ENCODE results near the gene KDSR. TPM values are rescaled to one million over a fixed set of nuclear protein-coding genes. Genes with fewer than 3 reads are reported as not detected.

KDSR gene
- total RNA-seq, 2 experiments from 2014 or later: 38.2 to 38.4 TPM

GRCh38 chr18:63302636-63303405 lies 64.2 kb downstream of the KDSR start:
- H3K4me1 Mint-ChIP-seq (ENCODE audit: low read depth): peaks cover 94% of the 10 kb centered on the region
- peak; percentile 26 for ATAC-seq
- peak overlapping the region; percentile 55 for H3K4me3 Mint-ChIP-seq
- no peaks in the 10 kb centered on the region for H3K27me3 Mint-ChIP-seq (ENCODE audit: low read depth)
- H3K36me3 Mint-ChIP-seq (ENCODE audit: low read depth): peaks cover 89% of the 10 kb centered on the region
- POLR2A ChIA-PET: interaction anchor here (0.6 to 1.8 kb wide), 5 partner anchors 10 to 142 kb away, joined by 3 to 5 read pairs (median 4); no protein-coding TSS in a partner anchor
- H3K27ac Mint-ChIP-seq: peak overlapping the region; percentile 84
- H3K9me3 Mint-ChIP-seq (ENCODE audit: insufficient read depth): no peaks in the 10 kb centered on the region
- DNase-seq: no peak
- CTCF ChIA-PET: interaction anchor here (0.9 to 8.7 kb wide), 4 partner anchors 10 to 99 kb away, joined by 4 to 84 read pairs (median 7); partner anchors contain the start of gene BCL2

- DNase-seq (no peak), ATAC-seq (no peak)
- Mint-ChIP-seq H3K4me3 (peak overlapping the region; percentile 55), H3K27ac (peak overlapping the region; percentile 84), H3K9me3 (ENCODE audit: insufficient read depth) (no peaks in the 10 kb centered on the region), H3K27me3 (ENCODE audit: low read depth) (no peaks in the 10 kb centered on the region), H3K36me3 (ENCODE audit: low read depth) (peaks cover 89% of the 10 kb centered on the region), H3K4me1 (ENCODE audit: low read depth) (peaks cover 94% of the 10 kb centered on the region)
- CTCF ChIA-PET: interaction anchor here (0.9 to 8.7 kb wide), 5 partner anchors 10 to 148 kb away, joined by 4 to 84 read pairs (median 6); partner anchors contain the start of gene BCL2
- POLR2A ChIA-PET: interaction anchor here (1.0 to 1.8 kb wide), 4 partner anchors 10 to 141 kb away, joined by 3 to 5 read pairs (median 4); no protein-coding TSS in a partner anchor
These were observed 64.8 kb downstream of the KDSR start for GRCh38 chr18:63302220-63302619.

- no peaks in the 10 kb centered on the region for H3K9me3 Mint-ChIP-seq (ENCODE audit: insufficient read depth)
- ChIA-PET CTCF (interaction anchor here (0.6 to 8.7 kb wide), 6 partner anchors 13 to 147 kb away, joined by 3 to 84 read pairs (median 4); partner anchors contain the start of gene BCL2), POLR2A (interaction anchor here (0.9 to 4.2 kb wide), 5 partner anchors 9 to 140 kb away, joined by 3 to 21 read pairs (median 5); no protein-coding TSS in a partner anchor)
- ATAC-seq (no peak), DNase-seq (no peak)
- no peaks in the 10 kb centered on the region for H3K27me3 Mint-ChIP-seq (ENCODE audit: low read depth)
- H3K4me1 Mint-ChIP-seq (ENCODE audit: low read depth): peaks cover 88% of the 10 kb centered on the region
- H3K4me3 Mint-ChIP-seq: peak overlapping the region; percentile 55
- peaks cover 85% of the 10 kb centered on the region for H3K36me3 Mint-ChIP-seq (ENCODE audit: low read depth)
- peak overlapping the region; percentile 78 for H3K27ac Mint-ChIP-seq
These were observed 65.6 kb downstream of the KDSR start for GRCh38 chr18:63301434-63301833.

- DNase-seq (peak; percentile 70), ATAC-seq (peak; percentile 67)
- POLR2A ChIA-PET: interaction anchor here (0.7 to 4.2 kb wide), 7 partner anchors 15 to 138 kb away, joined by 3 to 24 read pairs (median 4); partner anchors contain the start of gene BCL2
- H3K27ac Mint-ChIP-seq: peak overlapping the region; percentile 86
- H3K4me3 Mint-ChIP-seq: peak overlapping the region; percentile 62
- peaks cover 90% of the 10 kb centered on the region for H3K36me3 Mint-ChIP-seq (ENCODE audit: low read depth)
- no peaks in the 10 kb centered on the region for H3K9me3 Mint-ChIP-seq (ENCODE audit: insufficient read depth)
- CTCF ChIA-PET: interaction anchor here (0.7 to 8.7 kb wide), 7 partner anchors 7 to 92 kb away, joined by 3 to 84 read pairs (median 4); partner anchors contain the start of gene BCL2
- H3K27me3 Mint-ChIP-seq (ENCODE audit: low read depth): no peaks in the 10 kb centered on the region
- peaks cover 89% of the 10 kb centered on the region for H3K4me1 Mint-ChIP-seq (ENCODE audit: low read depth)
These were observed 66.9 kb downstream of the KDSR start for GRCh38 chr18:63299837-63300745.

GRCh38 chr18:63298400-63299365 lies 68.3 kb downstream of the KDSR start:
- CTCF ChIA-PET: interaction anchor here (0.7 to 2.0 kb wide), 12 partner anchors 9 to 282 kb away, joined by 3 to 18 read pairs (median 5); partner anchors contain the start of gene BCL2
- no peaks in the 10 kb centered on the region for H3K27me3 Mint-ChIP-seq (ENCODE audit: low read depth)
- H3K36me3 Mint-ChIP-seq (ENCODE audit: low read depth): peaks cover 87% of the 10 kb centered on the region
- H3K9me3 Mint-ChIP-seq (ENCODE audit: insufficient read depth): no peaks in the 10 kb centered on the region
- H3K4me3 Mint-ChIP-seq: peak overlapping the region; percentile 62
- DNase-seq (peak; percentile 67), ATAC-seq (peak; percentile 55)
- H3K4me1 Mint-ChIP-seq (ENCODE audit: low read depth): peaks cover 84% of the 10 kb centered on the region
- POLR2A ChIA-PET: interaction anchor here (1.1 to 4.2 kb wide), 5 partner anchors 16 to 117 kb away, joined by 3 to 24 read pairs (median 5); partner anchors contain the start of gene BCL2
- peak overlapping the region; percentile 86 for H3K27ac Mint-ChIP-seq

GRCh38 chr18:63297687-63298399 lies 69.2 kb downstream of the KDSR start:
- Mint-ChIP-seq H3K4me3 (no peak overlapping the region), H3K27ac (no peak overlapping the region), H3K36me3 (ENCODE audit: low read depth) (peaks cover 90% of the 10 kb centered on the region), H3K4me1 (ENCODE audit: low read depth) (peaks cover 85% of the 10 kb centered on the region), H3K9me3 (ENCODE audit: insufficient read depth) (no peaks in the 10 kb centered on the region), H3K27me3 (ENCODE audit: low read depth) (no peaks in the 10 kb centered on the region)
- ATAC-seq: no peak
- CTCF ChIA-PET: interaction anchor here (0.7 to 2.0 kb wide), 9 partner anchors 9 to 281 kb away, joined by 3 to 18 read pairs (median 5); partner anchors contain the start of gene BCL2
- DNase-seq: no peak
- POLR2A ChIA-PET: interaction anchor here (1.1 to 4.2 kb wide), 4 partner anchors 17 to 116 kb away, joined by 3 to 24 read pairs (median 13); partner anchors contain the start of gene BCL2

- CTCF ChIA-PET: interaction anchor here (0.5 to 1.4 kb wide), 3 partner anchors 20 to 26 kb away, joined by 4 to 5 read pairs (median 4); partner anchors contain the start of gene BCL2
- no peak for ATAC-seq
- H3K4me3 Mint-ChIP-seq: no peak overlapping the region
- peaks cover 79% of the 10 kb centered on the region for H3K4me1 Mint-ChIP-seq (ENCODE audit: low read depth)
- POLR2A ChIA-PET: interaction anchor here (1.8 kb wide), 1 partner anchor 21 kb away, joined by 7 read pairs; no protein-coding TSS in a partner anchor
- no peaks in the 10 kb centered on the region for H3K9me3 Mint-ChIP-seq (ENCODE audit: insufficient read depth)
- no peaks in the 10 kb centered on the region for H3K27me3 Mint-ChIP-seq (ENCODE audit: low read depth)
- peak overlapping the region; percentile 27 for H3K27ac Mint-ChIP-seq
- DNase-seq: no peak
- H3K36me3 Mint-ChIP-seq (ENCODE audit: low read depth): peaks cover 74% of the 10 kb centered on the region
These were observed 73.1 kb downstream of the KDSR start for GRCh38 chr18:63293935-63294334.

GRCh38 chr18:63292831-63293683 lies 73.9 kb downstream of the KDSR start:
- peaks cover 66% of the 10 kb centered on the region for H3K36me3 Mint-ChIP-seq (ENCODE audit: low read depth)
- DNase-seq (peak; percentile 59), ATAC-seq (peak; percentile 51)
- peak overlapping the region; percentile 72 for H3K27ac Mint-ChIP-seq
- peak overlapping the region; percentile 34 for H3K4me3 Mint-ChIP-seq
- no peaks in the 10 kb centered on the region for H3K9me3 Mint-ChIP-seq (ENCODE audit: insufficient read depth)
- ChIA-PET CTCF (interaction anchor here (0.7 to 1.5 kb wide), 5 partner anchors 15 to 140 kb away, joined by 3 to 12 read pairs (median 4); partner anchors contain the start of gene BCL2), POLR2A (interaction anchor here (0.7 to 1.8 kb wide), 7 partner anchors 9 to 79 kb away, joined by 3 to 8 read pairs (median 4); no protein-coding TSS in a partner anchor)
- H3K27me3 Mint-ChIP-seq (ENCODE audit: low read depth): no peaks in the 10 kb centered on the region
- H3K4me1 Mint-ChIP-seq (ENCODE audit: low read depth): peaks cover 70% of the 10 kb centered on the region

- Mint-ChIP-seq H3K9me3 (ENCODE audit: insufficient read depth) (no peaks in the 10 kb centered on the region), H3K27ac (peak overlapping the region; percentile 91), H3K36me3 (ENCODE audit: low read depth) (peaks cover 51% of the 10 kb centered on the region), H3K4me1 (ENCODE audit: low read depth) (peaks cover 62% of the 10 kb centered on the region), H3K4me3 (peak overlapping the region; percentile 74), H3K27me3 (ENCODE audit: low read depth) (no peaks in the 10 kb centered on the region)
- ChIA-PET POLR2A (interaction anchor here (0.6 kb wide), 1 partner anchor 583 kb away, joined by 3 read pairs; no protein-coding TSS in a partner anchor), CTCF (interaction anchor here (1.8 kb wide), 2 partner anchors 10 to 77 kb away, joined by 4 to 6 read pairs; no protein-coding TSS in a partner anchor)
- DNase-seq (no peak), ATAC-seq (peak; percentile 27)
These were observed 75.7 kb downstream of the KDSR start for GRCh38 chr18:63291278-63291677.
